Neuronal stem cell (in vitro differentiated cells): Measurements from ENCODE around the gene IFT74.

ENCODE experiments used
- DNase-seq: peaks from one replicate; pipeline ENCODE4 v3.0.0-alpha.2; 2013; ENCODE audit warnings: low spot score
- H2AFZ ChIP-seq: one replicate; pipeline ENCODE4 v1.6.1; 2013; ENCODE audit warnings: mild to moderate bottlenecking, low read length, inconsistent platforms
- H2AK5ac ChIP-seq: 2 replicates; pipeline ENCODE4 v1.6.1; 2013; ENCODE audit warnings: low read depth, mild to moderate bottlenecking, inconsistent platforms, low read length, moderate library complexity, mixed read lengths
- H2BK120ac ChIP-seq: 2 replicates; pipeline ENCODE4 v1.6.1; 2013; ENCODE audit warnings: low read depth, mild to moderate bottlenecking, inconsistent platforms, low read length, moderate library complexity, mixed read lengths
- H2BK12ac ChIP-seq: one replicate; pipeline ENCODE4 v1.6.1; 2013; ENCODE audit warnings: low read length, inconsistent platforms
- H2BK15ac ChIP-seq: 2 replicates; pipeline ENCODE4 v1.6.1; 2013; ENCODE audit warnings: mild to moderate bottlenecking, low read length, inconsistent platforms, mixed read lengths
- H2BK5ac ChIP-seq: one replicate; pipeline ENCODE4 v1.6.1; 2013; ENCODE audit warnings: inconsistent platforms, mild to moderate bottlenecking, low read length, moderate library complexity
- H3K14ac ChIP-seq: one replicate; pipeline ENCODE4 v1.6.1; 2013; ENCODE audit warnings: low read length, inconsistent platforms
- H3K18ac ChIP-seq: 2 replicates; pipeline ENCODE4 v1.6.1; 2013; ENCODE audit warnings: low read length, inconsistent platforms
- H3K23ac ChIP-seq: 2 replicates; pipeline ENCODE4 v1.6.1; 2013; ENCODE audit warnings: low read depth, mild to moderate bottlenecking, mixed read lengths, low read length, inconsistent platforms; ENCODE audit not compliant: poor library complexity
- H3K27ac ChIP-seq: replicated peaks from 3 replicates; pipeline ENCODE4 v1.5.1; 2013; ENCODE audit warnings: low read length, inconsistent platforms
- H3K27me3 ChIP-seq, 3 experiments: 2 replicates each; pipeline ENCODE4 v1.6.1; 2013; ENCODE audit warnings: low read length in 3 of 3, mild to moderate bottlenecking in 2 of 3, inconsistent platforms in 1 of 3, low read depth in 1 of 3, mixed read lengths in 1 of 3, moderate library complexity in 1 of 3; ENCODE audit not compliant: control insufficient read depth in 3 of 3, insufficient read depth in 3 of 3
- H3K36me3 ChIP-seq, 2 donors: replicated peaks in 1 of 2; 2 replicates each; pipeline ENCODE4 v1.6.1; 2013; ENCODE audit warnings: low read length in 2 of 2; ENCODE audit not compliant: control insufficient read depth in 2 of 2, insufficient read depth in 2 of 2
- H3K4ac ChIP-seq: 2 replicates; pipeline ENCODE4 v1.6.1; 2013; ENCODE audit warnings: inconsistent platforms, mild to moderate bottlenecking, low read length, moderate library complexity
- H3K4me1 ChIP-seq, 2 donors: 1 replicate in 1 of 2; 2 replicates in 1 of 2; pipeline ENCODE4 v1.6.1; 2013; ENCODE audit warnings: low read length in 2 of 2, low read depth in 1 of 2; ENCODE audit not compliant: control insufficient read depth in 2 of 2, insufficient read depth in 1 of 2
- H3K4me2 ChIP-seq: one replicate; pipeline ENCODE4 v1.6.1; 2013; ENCODE audit warnings: mild to moderate bottlenecking, low read length, inconsistent platforms; ENCODE audit not compliant: insufficient read depth, poor library complexity, severe bottlenecking
- H3K4me3 ChIP-seq, 2 donors: 2 replicates each; pipeline ENCODE4 v1.5.1; 2013; ENCODE audit warnings: low read length in 2 of 2, mild to moderate bottlenecking in 2 of 2, inconsistent platforms in 1 of 2, moderate library complexity in 1 of 2
- H3K79me1 ChIP-seq: one replicate; pipeline ENCODE4 v1.6.1; 2013; ENCODE audit warnings: low read depth, mild to moderate bottlenecking, inconsistent platforms, low read length, moderate library complexity
- H3K9ac ChIP-seq: one replicate; pipeline ENCODE4 v1.6.1; 2013; ENCODE audit warnings: mild to moderate bottlenecking, low read depth, low read length, inconsistent platforms; ENCODE audit not compliant: poor library complexity
- H3K9me3 ChIP-seq, 2 donors: replicated peaks in 1 of 2; 2 replicates each; pipeline versions ENCODE3 to v1.6.1; 2013; ENCODE audit warnings: low read length in 2 of 2, mild to moderate bottlenecking in 2 of 2, inconsistent platforms in 1 of 2, low read depth in 1 of 2, mixed read lengths in 1 of 2, moderate library complexity in 1 of 2; ENCODE audit not compliant: control insufficient read depth in 2 of 2, insufficient read depth in 1 of 2
- H4K8ac ChIP-seq: one replicate; pipeline ENCODE4 v1.6.1; 2013; ENCODE audit warnings: low read depth, mild to moderate bottlenecking, inconsistent platforms, low read length, moderate library complexity
- H4K91ac ChIP-seq: one replicate; pipeline ENCODE4 v1.6.1; 2013; ENCODE audit warnings: low read length, low read depth, mild to moderate bottlenecking, inconsistent platforms; ENCODE audit not compliant: poor library complexity
- WGBS, 2 donors: extraction: QIAGEN DNeasy Blood & Tissue Kit; methylation state at CpG; one replicate each; pipeline ENCODE4 v1.1.7; 2013; ENCODE audit warnings: missing lambda C conversion rate in 2 of 2, mixed read lengths in 1 of 2; ENCODE audit not compliant: insufficient read length in 2 of 2, insufficient replicate concordance in 1 of 2; ENCODE audit errors: extremely low coverage in 2 of 2; 5-methylcytosine and 5-hydroxymethylcytosine counted together

Gene IFT74

DNA sequence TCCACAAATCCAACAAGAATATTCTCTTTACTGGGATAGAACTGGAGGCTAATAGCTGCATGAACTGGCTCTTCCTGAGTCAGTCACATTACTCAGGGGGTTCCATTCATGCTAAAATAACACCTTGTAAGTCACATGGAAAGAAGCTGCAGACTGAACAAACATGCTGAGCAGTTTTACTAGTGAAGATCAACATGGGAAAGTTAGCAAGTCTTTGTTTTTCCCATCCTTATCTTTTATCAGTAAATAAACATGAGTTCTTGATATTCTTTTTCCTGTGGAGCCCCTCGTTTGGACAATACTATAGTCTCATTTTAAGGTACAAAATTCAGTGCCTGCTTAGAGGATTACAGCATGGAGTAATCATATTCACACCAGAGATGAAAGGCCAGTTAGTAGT lies 109.1 kb downstream of the IFT74 start:
- Histone ChIP-seq H3K14ac (no peak overlapping the region), H2BK120ac (no peak overlapping the region), H4K8ac (no peak overlapping the region), H2BK12ac (no peak overlapping the region), H3K4me2 (no peak overlapping the region), H2AK5ac (no peak overlapping the region), H2BK15ac (no peak overlapping the region), H3K9ac (no peak overlapping the region), H3K36me3 (peaks cover 0 to 7% of the 10 kb centered on the region in 2 donors), H3K79me1 (no peaks in the 10 kb centered on the region), H3K9me3 (no peaks in the 10 kb centered on the region), H3K27ac (no peak overlapping the region), H2BK5ac (no peak overlapping the region), H3K4me3 (no peak overlapping the region), H3K4ac (no peak overlapping the region), H2AFZ (no peak overlapping the region), H3K4me1 (no peaks in the 10 kb centered on the region), H3K23ac (no peak overlapping the region), H3K18ac (no peak overlapping the region), H3K27me3 (no peaks in the 10 kb centered on the region), H4K91ac (no peak overlapping the region)
- no CpG with 5 or more reads among the region's 1 CpG for WGBS, 2 donors
- DNase-seq: no peak

DNA sequence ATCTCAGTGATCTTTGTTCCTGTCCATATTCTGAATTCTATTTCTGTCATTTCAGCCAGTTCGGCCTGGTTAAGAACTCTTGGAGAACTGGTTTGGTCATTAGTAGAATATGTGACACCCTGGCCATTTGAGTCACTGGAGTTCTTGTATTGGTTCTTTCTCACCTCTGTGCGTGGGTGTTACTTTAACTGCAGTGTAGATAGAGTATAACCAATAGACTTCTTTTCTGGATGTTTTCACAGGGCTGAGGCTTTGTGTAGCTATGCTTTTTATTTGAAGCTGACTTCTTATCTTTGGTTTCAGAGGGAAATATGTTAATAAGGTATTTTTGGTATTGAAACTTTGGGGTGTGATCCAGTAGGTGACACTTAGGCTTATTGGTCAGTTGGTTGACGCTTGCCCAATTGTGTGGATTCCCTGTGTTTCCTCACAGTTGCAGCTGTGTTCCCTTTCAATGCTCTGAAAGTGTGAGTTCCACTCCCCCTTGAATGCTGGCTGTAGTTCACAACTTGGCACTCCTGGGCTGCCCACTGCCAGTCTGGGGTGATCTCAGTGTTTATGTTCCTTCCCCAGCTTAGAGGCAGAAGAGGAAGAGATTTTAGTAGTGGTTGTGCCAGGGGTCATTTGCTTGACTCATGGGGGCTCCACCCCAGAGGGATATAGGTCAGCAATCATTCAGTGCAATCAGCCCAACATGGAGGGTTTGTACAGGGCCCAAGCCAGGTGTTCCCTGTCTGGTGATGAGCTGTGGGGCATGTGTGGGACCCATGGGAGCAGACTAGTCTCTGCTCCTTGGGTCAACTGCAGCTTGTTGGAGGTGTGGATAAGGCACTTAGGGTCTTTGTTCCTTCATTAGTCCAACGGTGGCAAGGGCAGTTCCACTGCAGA lies 117.9 kb downstream of the IFT74 start:
- H3K79me1 ChIP-seq: no peaks in the 10 kb centered on the region
- H3K14ac ChIP-seq: no peak overlapping the region
- peaks cover 0 to 2% (median 0%) of the 10 kb centered on the region in 3 experiments for H3K27me3 ChIP-seq
- no peak overlapping the region for H3K23ac ChIP-seq
- H3K4me1 ChIP-seq: no peaks in the 10 kb centered on the region
- no peak overlapping the region for H2AFZ ChIP-seq
- no peak for DNase-seq
- H3K4me2 ChIP-seq: no peak overlapping the region
- H2AK5ac ChIP-seq: no peak overlapping the region
- H4K91ac ChIP-seq: no peak overlapping the region
- H2BK5ac ChIP-seq: no peak overlapping the region
- no peak overlapping the region for H3K4ac ChIP-seq
- no CpG with 5 or more reads among the region's 4 CpGs for WGBS, 2 donors
- no peak overlapping the region for H2BK15ac ChIP-seq
- no peak overlapping the region for H3K9ac ChIP-seq
- H3K36me3 ChIP-seq: no peaks in the 10 kb centered on the region
- no peak overlapping the region for H2BK120ac ChIP-seq
- no peak overlapping the region for H4K8ac ChIP-seq
- no peak overlapping the region for H3K18ac ChIP-seq
- H3K9me3 ChIP-seq: no peaks in the 10 kb centered on the region
- H2BK12ac ChIP-seq: no peak overlapping the region
- no peak overlapping the region for H3K4me3 ChIP-seq
- no peak overlapping the region for H3K27ac ChIP-seq

DNA sequence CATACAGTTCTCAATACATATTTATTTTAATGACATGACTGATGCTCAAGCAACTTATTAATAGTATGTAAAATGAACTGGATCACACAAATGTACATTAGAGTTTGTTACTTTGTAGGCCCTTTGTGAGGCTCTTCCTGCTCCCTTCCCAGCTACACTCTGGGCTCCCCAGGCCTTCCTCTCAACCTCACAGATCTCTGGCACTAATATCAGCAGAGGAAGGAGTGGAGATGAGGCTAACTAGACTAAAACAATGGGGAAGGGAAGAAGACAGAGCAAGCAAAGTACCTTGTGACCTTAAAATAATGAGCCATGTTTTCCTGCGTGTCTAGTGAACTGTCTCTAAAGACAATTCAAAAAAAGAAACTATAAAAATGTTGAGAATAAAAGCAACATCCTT lies 122.5 kb downstream of the IFT74 start:
- Histone ChIP-seq H3K9ac (no peak overlapping the region), H2AFZ (no peak overlapping the region), H3K4me3 (no peak overlapping the region), H3K27ac (no peak overlapping the region), H2BK5ac (no peak overlapping the region), H3K27me3 (peaks cover 0 to 2% (median 0%) of the 10 kb centered on the region in 3 experiments), H4K91ac (no peak overlapping the region), H3K4ac (no peak overlapping the region), H3K9me3 (no peaks in the 10 kb centered on the region), H2BK120ac (no peak overlapping the region), H2BK12ac (no peak overlapping the region), H3K18ac (no peak overlapping the region), H4K8ac (no peak overlapping the region), H2AK5ac (no peak overlapping the region), H2BK15ac (no peak overlapping the region), H3K4me1 (no peaks in the 10 kb centered on the region), H3K23ac (no peak overlapping the region), H3K14ac (no peak overlapping the region), H3K36me3 (peaks cover 0 to 3% of the 10 kb centered on the region in 2 donors), H3K4me2 (no peak overlapping the region), H3K79me1 (no peaks in the 10 kb centered on the region)
- no CpG with 5 or more reads among the region's 1 CpG for WGBS, 2 donors
- DNase-seq: no peak

DNA sequence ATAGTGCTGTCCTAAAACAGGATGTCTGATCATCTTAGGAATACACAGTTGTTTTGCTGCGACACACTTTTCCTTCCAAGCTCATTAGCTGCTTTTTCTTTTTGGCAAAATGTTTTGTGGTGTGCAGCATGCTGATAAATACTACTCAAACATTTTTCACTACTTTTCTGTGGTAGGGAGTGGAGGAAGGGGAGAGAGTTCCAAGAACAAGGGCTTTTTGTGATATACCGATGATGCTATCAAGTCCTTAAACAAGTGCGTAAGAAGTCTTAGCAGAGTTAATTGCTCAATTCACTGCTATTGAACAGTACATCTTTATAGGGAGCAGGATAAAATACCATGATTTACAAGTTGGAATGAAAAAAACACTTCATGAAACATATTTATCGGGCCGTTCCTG lies 129.2 kb downstream of the IFT74 start:
- H2BK120ac ChIP-seq: no peak overlapping the region
- H3K4me2 ChIP-seq: no peak overlapping the region
- no peak overlapping the region for H4K91ac ChIP-seq
- H3K79me1 ChIP-seq: no peaks in the 10 kb centered on the region
- H2BK12ac ChIP-seq: no peak overlapping the region
- no peak overlapping the region for H4K8ac ChIP-seq
- no peak overlapping the region for H2AFZ ChIP-seq
- H2BK15ac ChIP-seq: no peak overlapping the region
- H3K4me1 ChIP-seq: no peaks in the 10 kb centered on the region
- peaks cover 0 to 3% of the 10 kb centered on the region in 2 donors for H3K36me3 ChIP-seq
- no peaks in the 10 kb centered on the region for H3K27me3 ChIP-seq
- H3K23ac ChIP-seq: no peak overlapping the region
- H2BK5ac ChIP-seq: no peak overlapping the region
- no peak overlapping the region for H3K18ac ChIP-seq
- no peak for DNase-seq
- H3K9me3 ChIP-seq: no peaks in the 10 kb centered on the region
- H3K27ac ChIP-seq: no peak overlapping the region
- H3K9ac ChIP-seq: no peak overlapping the region
- no CpG with 5 or more reads among the region's 5 CpGs for WGBS, 2 donors
- no peak overlapping the region for H3K4ac ChIP-seq
- H3K4me3 ChIP-seq: no peak overlapping the region
- no peak overlapping the region for H3K14ac ChIP-seq
- H2AK5ac ChIP-seq: no peak overlapping the region
